Spleen (tissue), 11 donors: ENCODE results near the gene SEL1L3. TPM values are rescaled to one million over a fixed set of nuclear protein-coding genes. Genes with fewer than 3 reads are reported as not detected.

Experiments
- DNase-seq: peaks from one replicate; pipeline ENCODE4 v3.0.0-alpha.2; 2020
- H3K27ac ChIP-seq, 8 donors: fragments of 200-600 bp; sonication (generic) in 7 of 8; 1 replicate in 4 of 8; 2 replicates in 4 of 8; pipeline versions ENCODE4 v1.5.0 to v1.8.0; 2016 to 2021; ENCODE audit warnings: inconsistent platforms in 4 of 8, mild to moderate bottlenecking in 4 of 8, moderate library complexity in 1 of 8
- H3K27me3 ChIP-seq, 7 donors: fragments of 200-600 bp; sonication (generic) in 6 of 7; replicated peaks in 1 of 7; 1 replicate in 4 of 7; 2 replicates in 3 of 7; pipeline versions ENCODE4 v1.5.0 to v1.8.0; 2016 to 2021; ENCODE audit warnings: inconsistent platforms in 3 of 7, mild to moderate bottlenecking in 1 of 7
- H3K36me3 ChIP-seq, 6 donors: fragments of 200-600 bp; sonication (generic) in 5 of 6; 1 replicate in 4 of 6; 2 replicates in 2 of 6; pipeline versions ENCODE4 v1.5.0 to v1.8.0; 2016 to 2021; ENCODE audit warnings: inconsistent platforms in 2 of 6
- H3K4me1 ChIP-seq, 6 donors: fragments of 200-600 bp; sonication (generic) in 5 of 6; 1 replicate in 3 of 6; 2 replicates in 3 of 6; pipeline versions ENCODE4 v1.5.0 to v1.8.0; 2016 to 2021; ENCODE audit warnings: inconsistent platforms in 3 of 6
- H3K4me3 ChIP-seq, 8 donors: fragments of 200-600 bp; sonication (generic) in 7 of 8; 1 replicate in 4 of 8; 2 replicates in 4 of 8; pipeline versions ENCODE4 v1.5.0 to v1.8.0; 2016 to 2021; ENCODE audit warnings: inconsistent platforms in 4 of 8, mild to moderate bottlenecking in 4 of 8, moderate library complexity in 2 of 8
- H3K9me3 ChIP-seq, 8 donors: fragments of 200-600 bp; sonication (generic) in 7 of 8; 1 replicate in 4 of 8; 2 replicates in 4 of 8; pipeline versions ENCODE4 v1.5.0 to v1.8.0; 2016 to 2021; ENCODE audit warnings: inconsistent platforms in 4 of 8
- POLR2A ChIP-seq, 3 donors: fragments of 450-650 bp; IDR thresholded peaks; one replicate each; pipeline ENCODE4 v1.5.1; 2017; ENCODE audit warnings: antibody characterized with exemption in 3 of 3, mild to moderate bottlenecking in 1 of 3
- POLR2AphosphoS5 ChIP-seq, 3 donors: sonication (generic); formaldehyde crosslinking; IDR thresholded peaks; one replicate each; pipeline ENCODE4 v1.5.1; 2017; ENCODE audit warnings: antibody characterized with exemption in 3 of 3
- WGBS, 5 donors: extraction: QIAGEN DNeasy Blood & Tissue Kit in 3 of 5; methylation state at CpG; one replicate each; pipeline versions ENCODE4 v1.1.5 to v1.1.7; 2013 to 2018; 5-methylcytosine and 5-hydroxymethylcytosine counted together
- intact Hi-C: fragments of 100-400 bp; cut with DNase I; formaldehyde crosslinking; loops from one replicate; pipeline ENCODE4 v1.15.0; 2023; ENCODE audit warnings: low total_unique reads
- polyA plus RNA-seq, 3 donors: library from polyadenylated mRNA; stranded (reverse); fragments of 200-250 nt; gene quantifications; one replicate each; pipeline ENCODE4 v1.2.1, GENCODE V29; 2013
- total RNA-seq, 7 donors: library from RNA; depleted of rRNA in 3 of 7; stranded (reverse); fragments of >200 nt in 3 of 7; fragmentation: NEBNext Ultra II Directional in 4 of 7; extraction: Animal tissue kit (Norgen Biotek cat#: 25700) in 4 of 7; gene quantifications; one replicate each; pipeline versions ENCODE4 v1.1.0 to v1.2.1, GENCODE V29; 2016 to 2021
- TF ChIP-seq, protein P1 (sequence below), 11 experiments: fragments of 200-600 bp in 7 of 11; fragments of 450-650 bp in 4 of 11; sonication (generic) in 4 of 11; IDR thresholded peaks in 8 of 11; conservative IDR thresholded peaks in 3 of 11; 1 replicate in 7 of 11; 2 replicates in 4 of 11; pipeline versions ENCODE4 v1.4.0 to v1.8.0; 2016 to 2021; ENCODE audit warnings: antibody characterized with exemption in 11 of 11, inconsistent platforms in 4 of 11, mild to moderate bottlenecking in 1 of 11
- donor health status: healthy with polysubstance abuse.
- donor health status: DM: no; HTN: no; CAD: no; lungs with moderate emphysema.
- donor health status: DM: no; HTN: no; CAD: no.
- donor health status: Bipolar disorder and iron deficiency.
- donor health status: healthy.
- donor health status: DM: no; HTN: no; CAD: no.
- donor health status: DM: yes; HTN: yes; CAD: no.

SEL1L3 gene
- total and polyA plus RNA-seq, 10 donors, result 59.0 to 319 (median 127) TPM

DNA sequence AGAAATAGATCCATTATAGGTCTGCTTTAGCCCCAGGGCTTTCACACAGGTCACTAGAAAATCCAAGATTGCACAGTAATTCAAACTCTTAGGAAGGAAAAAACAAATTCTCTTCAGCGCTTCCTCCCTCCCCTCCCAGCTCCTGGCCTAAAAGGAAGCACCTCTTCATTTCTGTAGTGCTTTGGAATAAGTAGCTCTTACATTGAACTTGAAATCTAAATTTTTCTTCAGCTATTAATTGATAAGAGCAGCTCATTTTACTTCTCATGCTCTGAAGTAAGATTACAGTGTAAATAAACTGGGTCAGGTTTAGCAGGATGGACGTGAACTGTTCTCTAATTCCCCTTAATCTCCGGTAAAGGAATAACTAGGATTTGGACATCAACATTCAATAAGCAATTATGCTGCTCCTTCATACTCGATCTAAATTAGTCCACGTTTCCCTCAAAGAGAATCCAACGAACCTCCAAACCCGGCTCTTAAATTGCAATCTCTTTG is 10.9 kb upstream of the SEL1L3 start:
- Histone ChIP-seq H3K4me3 (no peak overlapping the region), H3K9me3 (no peaks in the 10 kb centered on the region), H3K4me1 (peaks cover 9 to 91% (median 29%) of the 10 kb centered on the region in 6 donors), H3K36me3 (no peaks in the 10 kb centered on the region), H3K27me3 (no peaks in the 10 kb centered on the region), H3K27ac (peak overlapping the region; percentile 21 to 84 (median 72))
- TF ChIP-seq POLR2AphosphoS5 (IDR thresholded peaks at IDR 0.05), result no peak
- no peak for TF ChIP-seq POLR2A (IDR thresholded peaks at IDR 0.05)
- TF ChIP-seq, protein P1, sequence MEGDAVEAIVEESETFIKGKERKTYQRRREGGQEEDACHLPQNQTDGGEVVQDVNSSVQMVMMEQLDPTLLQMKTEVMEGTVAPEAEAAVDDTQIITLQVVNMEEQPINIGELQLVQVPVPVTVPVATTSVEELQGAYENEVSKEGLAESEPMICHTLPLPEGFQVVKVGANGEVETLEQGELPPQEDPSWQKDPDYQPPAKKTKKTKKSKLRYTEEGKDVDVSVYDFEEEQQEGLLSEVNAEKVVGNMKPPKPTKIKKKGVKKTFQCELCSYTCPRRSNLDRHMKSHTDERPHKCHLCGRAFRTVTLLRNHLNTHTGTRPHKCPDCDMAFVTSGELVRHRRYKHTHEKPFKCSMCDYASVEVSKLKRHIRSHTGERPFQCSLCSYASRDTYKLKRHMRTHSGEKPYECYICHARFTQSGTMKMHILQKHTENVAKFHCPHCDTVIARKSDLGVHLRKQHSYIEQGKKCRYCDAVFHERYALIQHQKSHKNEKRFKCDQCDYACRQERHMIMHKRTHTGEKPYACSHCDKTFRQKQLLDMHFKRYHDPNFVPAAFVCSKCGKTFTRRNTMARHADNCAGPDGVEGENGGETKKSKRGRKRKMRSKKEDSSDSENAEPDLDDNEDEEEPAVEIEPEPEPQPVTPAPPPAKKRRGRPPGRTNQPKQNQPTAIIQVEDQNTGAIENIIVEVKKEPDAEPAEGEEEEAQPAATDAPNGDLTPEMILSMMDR (IDR thresholded peaks at IDR 0.05 in 8 of 11, conservative IDR thresholded peaks at IDR 0.05 in 3 of 11), result no peak
- DNase-seq, result no peak
- intact Hi-C loops, result no loop called here
- 74 to 89% (median 77%) methylated on average over 7 of the region's 7 CpGs for WGBS, 5 donors

DNA sequence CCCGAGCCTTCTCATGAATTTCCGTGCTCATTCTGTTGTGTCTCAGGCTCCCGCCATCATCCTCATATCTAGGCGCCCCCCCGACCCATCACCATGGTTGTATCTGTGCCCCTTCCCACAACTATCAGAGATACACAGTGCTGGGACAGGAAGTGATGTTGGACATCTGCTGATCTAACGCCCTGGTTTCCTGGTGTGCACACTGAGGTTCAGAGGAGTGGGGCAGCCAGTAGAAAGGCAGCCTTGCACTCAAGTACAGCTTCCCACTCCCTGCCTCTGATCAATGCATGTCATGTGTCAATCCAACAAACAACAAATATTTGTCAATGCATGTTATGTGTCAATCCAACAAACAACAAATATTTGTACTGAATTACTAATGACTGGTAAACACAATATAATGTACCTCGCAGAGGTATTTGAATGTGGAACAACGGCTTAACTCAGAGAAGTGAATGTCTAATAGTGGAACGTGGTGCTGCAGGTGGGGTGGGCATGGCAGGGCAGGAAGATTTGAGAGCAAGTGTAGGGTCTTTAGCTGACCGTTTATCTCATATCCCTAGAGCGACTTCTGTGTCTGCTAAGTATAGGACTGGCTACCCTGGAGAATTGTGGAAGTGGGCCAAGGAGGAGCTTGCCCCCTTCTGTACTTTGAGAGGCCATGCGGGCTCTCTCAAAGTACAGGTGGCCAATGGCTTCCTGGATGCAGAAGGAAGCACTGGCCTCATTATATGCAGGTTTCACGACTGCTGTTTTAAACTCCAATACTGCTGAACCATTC is 10.3 kb upstream of the SEL1L3 start:
- 70 to 83% (median 79%) methylated on average over 13 of the region's 13 CpGs for WGBS, 5 donors
- no peaks in the 10 kb centered on the region for H3K27me3 ChIP-seq
- DNase-seq, result no peak
- peak overlapping the region; percentile 21 to 84 (median 72) for H3K27ac ChIP-seq
- intact Hi-C loops, result no loop called here
- no peaks in the 10 kb centered on the region for H3K36me3 ChIP-seq
- peaks cover 6 to 90% (median 23%) of the 10 kb centered on the region in 6 donors for H3K4me1 ChIP-seq
- H3K4me3 ChIP-seq, result no peak overlapping the region
- no peak for TF ChIP-seq POLR2A (IDR thresholded peaks at IDR 0.05)
- TF ChIP-seq POLR2AphosphoS5 (IDR thresholded peaks at IDR 0.05), result no peak
- TF ChIP-seq, protein P1 (IDR thresholded peaks at IDR 0.05 in 8 of 11, conservative IDR thresholded peaks at IDR 0.05 in 3 of 11), result no peak
- no peaks in the 10 kb centered on the region for H3K9me3 ChIP-seq

DNA sequence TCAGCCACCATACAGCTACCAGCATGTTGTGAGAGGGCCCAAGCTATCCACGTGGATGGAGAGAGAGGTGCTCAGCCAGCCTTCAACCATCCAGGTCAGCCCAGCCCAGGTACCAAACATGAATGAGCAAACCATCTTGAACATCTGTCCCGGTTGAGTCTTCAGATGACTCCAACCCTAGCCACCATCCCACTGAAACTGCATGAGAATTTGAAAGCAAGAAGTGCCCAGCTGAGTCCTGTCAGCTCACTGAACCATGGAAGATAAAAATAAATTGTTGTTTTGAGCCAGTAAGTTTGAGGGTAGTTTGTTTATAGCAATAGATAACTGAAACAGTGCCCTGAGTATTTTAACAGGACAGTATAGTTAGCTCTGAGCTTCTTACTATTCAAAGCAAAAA is 7.3 kb upstream of the SEL1L3 start:
- no peaks in the 10 kb centered on the region for H3K9me3 ChIP-seq
- peaks cover 22 to 91% (median 42%) of the 10 kb centered on the region in 6 donors for H3K4me1 ChIP-seq
- H3K4me3 ChIP-seq, result no peak overlapping the region
- H3K27me3 ChIP-seq, result no peaks in the 10 kb centered on the region
- TF ChIP-seq, protein P1 (IDR thresholded peaks at IDR 0.05 in 8 of 11, conservative IDR thresholded peaks at IDR 0.05 in 3 of 11), result no peak
- TF ChIP-seq POLR2A (IDR thresholded peaks at IDR 0.05) (no peak), POLR2AphosphoS5 (IDR thresholded peaks at IDR 0.05) (peak in 1 of 3 donors; percentile 7)
- peak overlapping the region in 4 of 8 donors; percentile 31 to 84 (median 82) for H3K27ac ChIP-seq
- intact Hi-C loops, result no loop called here
- no peaks in the 10 kb centered on the region for H3K36me3 ChIP-seq
- no peak for DNase-seq
- 78 to 95% (median 82%) methylated on average over 2 of the region's 2 CpGs for WGBS, 5 donors

DNA sequence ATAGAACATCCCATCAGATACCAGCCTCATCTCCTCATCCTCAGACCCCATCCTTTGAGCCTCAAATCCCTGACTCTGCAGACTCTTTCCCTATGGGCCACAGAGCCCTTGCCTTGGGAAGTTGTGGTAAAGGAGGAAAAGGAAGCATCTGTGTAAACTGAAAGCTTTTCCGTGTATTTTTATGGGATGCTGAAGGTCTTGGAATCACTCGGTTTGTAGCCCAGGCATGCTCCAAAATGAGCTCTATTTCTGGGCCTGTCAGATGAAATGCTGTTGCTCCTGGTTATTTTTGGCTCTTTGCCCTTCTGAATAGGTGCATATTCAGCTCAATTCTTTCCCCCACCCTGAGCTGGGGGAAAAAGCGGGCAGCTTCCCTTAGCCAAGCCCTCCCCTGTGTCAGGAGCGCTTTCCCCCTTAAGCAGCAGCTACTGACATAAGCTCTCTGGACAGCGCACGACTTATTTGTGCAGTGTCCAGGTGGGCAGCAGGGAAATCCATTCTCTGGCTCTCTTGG is 5.0 kb upstream of the SEL1L3 start:
- intact Hi-C loops, result no loop called here
- Histone ChIP-seq H3K4me3 (no peak overlapping the region), H3K27me3 (no peaks in the 10 kb centered on the region), H3K27ac (peak overlapping the region in 4 of 8 donors; percentile 44 to 94 (median 84)), H3K9me3 (no peaks in the 10 kb centered on the region), H3K4me1 (peaks cover 8 to 90% (median 44%) of the 10 kb centered on the region in 6 donors), H3K36me3 (no peaks in the 10 kb centered on the region)
- TF ChIP-seq POLR2A (IDR thresholded peaks at IDR 0.05), result no peak
- TF ChIP-seq, protein P1 (IDR thresholded peaks at IDR 0.05 in 8 of 11, conservative IDR thresholded peaks at IDR 0.05 in 3 of 11), result no peak
- no peak for TF ChIP-seq POLR2AphosphoS5 (IDR thresholded peaks at IDR 0.05)
- 76 to 84% (median 78%) methylated on average over 6 of the region's 6 CpGs for WGBS, 5 donors
- no peak for DNase-seq
